GM21526 (cell line): ENCODE results near the gene TRIM26.

Source experiments
- ATAC-seq: cut with Tn5 transposase; IDR thresholded peaks from one replicate; pipeline ENCODE4 v1.9.1; 2021; ENCODE audit warnings: moderate library complexity; ENCODE audit not compliant: unreplicated experiment, low FRiP score

TRIM26 gene

GRCh38 chr6:30211899-30212298 lies 1.3 kb downstream of the TRIM26 start:
- no peak for ATAC-seq

- ATAC-seq: no peak
These were observed 1.9 kb downstream of the TRIM26 start for GRCh38 chr6:30211306-30211705.

- no peak for ATAC-seq
These were observed 5.4 kb downstream of the TRIM26 start for GRCh38 chr6:30207619-30208295.

GRCh38 chr6:30206799-30207618 lies 6.2 kb downstream of the TRIM26 start:
- ATAC-seq: no peak

- ATAC-seq: no peak
These were observed 7.1 kb downstream of the TRIM26 start for GRCh38 chr6:30206152-30206551.

- no peak for ATAC-seq
These were observed 9.1 kb downstream of the TRIM26 start for GRCh38 chr6:30204116-30204515.

GRCh38 chr6:30202366-30202765 lies 10.8 kb downstream of the TRIM26 start:
- ATAC-seq: no peak

- peak; percentile 60 for ATAC-seq
These were observed 12.5 kb downstream of the TRIM26 start for GRCh38 chr6:30200551-30201281.

GRCh38 chr6:30198166-30199084 lies 14.8 kb downstream of the TRIM26 start:
- ATAC-seq: no peak

GRCh38 chr6:30196376-30196775 lies 16.8 kb downstream of the TRIM26 start:
- no peak for ATAC-seq

GRCh38 chr6:30195951-30196350 lies 17.3 kb downstream of the TRIM26 start:
- no peak for ATAC-seq

GRCh38 chr6:30194797-30195690 lies 18.2 kb downstream of the TRIM26 start:
- no peak for ATAC-seq

GRCh38 chr6:30192076-30192475 lies 21.1 kb downstream of the TRIM26 start:
- ATAC-seq: no peak

- no peak for ATAC-seq
These were observed 24.7 kb downstream of the TRIM26 start for GRCh38 chr6:30188541-30188940.

GRCh38 chr6:30185846-30186484 lies 27.2 kb downstream of the TRIM26 start:
- no peak for ATAC-seq

GRCh38 chr6:30184417-30185031 lies 28.7 kb downstream of the TRIM26 start:
- ATAC-seq: no peak

GRCh38 chr6:30180145-30180544 lies 33.1 kb downstream of the TRIM26 start:
- no peak for ATAC-seq

GRCh38 chr6:30178837-30179236 lies 34.4 kb downstream of the TRIM26 start:
- ATAC-seq: no peak
